ENCODE data around the gene GRAP2. TPM values are rescaled to one million over a fixed set of nuclear protein-coding genes. Genes with fewer than 3 reads are reported as not detected.

GRAP2 gene
- total RNA-seq, 3 donors from 2014 or later: 3.4 to 5.5 (median 4.2) TPM

DNA sequence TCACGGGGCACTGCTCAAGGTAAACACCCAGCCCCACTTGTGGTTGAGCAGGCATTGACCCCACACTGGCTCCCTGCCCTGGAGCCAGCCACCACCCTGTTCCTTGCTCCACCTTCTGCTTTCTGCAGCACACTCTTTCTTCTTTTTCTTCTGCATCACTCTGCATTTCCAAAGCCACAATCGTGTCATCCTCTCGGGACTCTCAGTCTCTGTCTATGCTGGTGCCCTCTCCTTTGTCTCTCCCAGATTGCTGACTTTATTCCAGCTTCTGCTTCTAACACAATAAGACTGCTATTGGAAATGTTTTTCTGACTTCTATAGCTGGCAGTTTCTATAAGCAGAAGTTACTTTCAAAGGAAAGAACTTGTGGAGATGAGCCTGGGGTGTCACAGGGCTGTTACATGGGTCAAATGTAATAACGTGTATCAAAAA lies 14.4 kb downstream of the GRAP2 start:
- TF ChIP-seq, protein P1, sequence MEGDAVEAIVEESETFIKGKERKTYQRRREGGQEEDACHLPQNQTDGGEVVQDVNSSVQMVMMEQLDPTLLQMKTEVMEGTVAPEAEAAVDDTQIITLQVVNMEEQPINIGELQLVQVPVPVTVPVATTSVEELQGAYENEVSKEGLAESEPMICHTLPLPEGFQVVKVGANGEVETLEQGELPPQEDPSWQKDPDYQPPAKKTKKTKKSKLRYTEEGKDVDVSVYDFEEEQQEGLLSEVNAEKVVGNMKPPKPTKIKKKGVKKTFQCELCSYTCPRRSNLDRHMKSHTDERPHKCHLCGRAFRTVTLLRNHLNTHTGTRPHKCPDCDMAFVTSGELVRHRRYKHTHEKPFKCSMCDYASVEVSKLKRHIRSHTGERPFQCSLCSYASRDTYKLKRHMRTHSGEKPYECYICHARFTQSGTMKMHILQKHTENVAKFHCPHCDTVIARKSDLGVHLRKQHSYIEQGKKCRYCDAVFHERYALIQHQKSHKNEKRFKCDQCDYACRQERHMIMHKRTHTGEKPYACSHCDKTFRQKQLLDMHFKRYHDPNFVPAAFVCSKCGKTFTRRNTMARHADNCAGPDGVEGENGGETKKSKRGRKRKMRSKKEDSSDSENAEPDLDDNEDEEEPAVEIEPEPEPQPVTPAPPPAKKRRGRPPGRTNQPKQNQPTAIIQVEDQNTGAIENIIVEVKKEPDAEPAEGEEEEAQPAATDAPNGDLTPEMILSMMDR (IDR thresholded peaks at IDR 0.05): no peak
- intact Hi-C loops (cut with DNase I, micrococcal nuclease): loop anchor here in 1 of 2 donors (10.0 kb wide), 1 partner anchor 61 kb away; no protein-coding TSS in a partner anchor
- no peak overlapping the region for H3K4me3 ChIP-seq
- H3K36me3 ChIP-seq (ENCODE audit: low read depth): no peaks in the 10 kb centered on the region
- DNase-seq: no peak
- H3K4me1 ChIP-seq (ENCODE audit: low read depth): no peaks in the 10 kb centered on the region
- ATAC-seq: no peak
- H3K9me3 ChIP-seq: no peaks in the 10 kb centered on the region

DNA sequence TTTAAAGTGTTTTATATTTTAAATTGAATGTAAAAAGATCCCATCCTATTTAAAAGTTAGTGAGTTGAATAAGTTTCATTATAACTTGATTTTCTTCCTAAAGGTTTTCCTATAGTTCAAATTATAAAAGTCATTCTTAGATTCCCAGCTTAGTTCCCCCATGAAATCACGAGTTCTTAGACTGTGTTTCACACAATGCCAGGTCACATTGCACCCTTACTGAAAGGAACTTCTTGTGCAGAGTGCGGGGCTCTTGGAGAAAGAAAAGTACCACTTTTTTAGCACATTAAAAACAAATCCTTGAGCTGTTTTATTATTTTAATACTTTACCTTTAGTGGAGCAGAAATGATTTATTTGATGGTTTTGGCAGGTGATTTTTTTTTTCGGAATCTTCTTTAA lies 15.6 kb downstream of the GRAP2 start:
- H3K4me3 ChIP-seq: no peak overlapping the region
- no peaks in the 10 kb centered on the region for H3K36me3 ChIP-seq (ENCODE audit: low read depth)
- no peak for ATAC-seq
- DNase-seq: no peak
- H3K4me1 ChIP-seq (ENCODE audit: low read depth): no peaks in the 10 kb centered on the region
- H3K9me3 ChIP-seq: no peaks in the 10 kb centered on the region
- TF ChIP-seq, protein P1 (IDR thresholded peaks at IDR 0.05): no peak
- intact Hi-C loops (cut with DNase I, micrococcal nuclease): loop anchor here in 1 of 2 donors (10.0 kb wide), 1 partner anchor 62 kb away; no protein-coding TSS in a partner anchor

GRCh38 chr22:39917197-39917643 lies 16.3 kb downstream of the GRAP2 start:
- no peak for ATAC-seq
- DNase-seq: no peak
- no peaks in the 10 kb centered on the region for H3K9me3 ChIP-seq
- intact Hi-C loops (cut with DNase I, micrococcal nuclease): loop anchor here in 1 of 2 donors (10.0 kb wide), 1 partner anchor 62 kb away; no protein-coding TSS in a partner anchor
- no peak overlapping the region for H3K4me3 ChIP-seq
- H3K36me3 ChIP-seq (ENCODE audit: low read depth): no peaks in the 10 kb centered on the region
- no peaks in the 10 kb centered on the region for H3K4me1 ChIP-seq (ENCODE audit: low read depth)
- TF ChIP-seq, protein P1 (IDR thresholded peaks at IDR 0.05): no peak

GRCh38 chr22:39917776-39918495 lies 17.1 kb downstream of the GRAP2 start:
- Histone ChIP-seq H3K4me1 (ENCODE audit: low read depth) (no peaks in the 10 kb centered on the region), H3K36me3 (ENCODE audit: low read depth) (no peaks in the 10 kb centered on the region), H3K4me3 (no peak overlapping the region), H3K9me3 (no peaks in the 10 kb centered on the region)
- DNase-seq (no peak), ATAC-seq (no peak)
- TF ChIP-seq, protein P1 (IDR thresholded peaks at IDR 0.05): no peak
- intact Hi-C loops (cut with DNase I, micrococcal nuclease): loop anchor here in 1 of 2 donors (10.0 kb wide), 1 partner anchor 63 kb away; no protein-coding TSS in a partner anchor

DNA sequence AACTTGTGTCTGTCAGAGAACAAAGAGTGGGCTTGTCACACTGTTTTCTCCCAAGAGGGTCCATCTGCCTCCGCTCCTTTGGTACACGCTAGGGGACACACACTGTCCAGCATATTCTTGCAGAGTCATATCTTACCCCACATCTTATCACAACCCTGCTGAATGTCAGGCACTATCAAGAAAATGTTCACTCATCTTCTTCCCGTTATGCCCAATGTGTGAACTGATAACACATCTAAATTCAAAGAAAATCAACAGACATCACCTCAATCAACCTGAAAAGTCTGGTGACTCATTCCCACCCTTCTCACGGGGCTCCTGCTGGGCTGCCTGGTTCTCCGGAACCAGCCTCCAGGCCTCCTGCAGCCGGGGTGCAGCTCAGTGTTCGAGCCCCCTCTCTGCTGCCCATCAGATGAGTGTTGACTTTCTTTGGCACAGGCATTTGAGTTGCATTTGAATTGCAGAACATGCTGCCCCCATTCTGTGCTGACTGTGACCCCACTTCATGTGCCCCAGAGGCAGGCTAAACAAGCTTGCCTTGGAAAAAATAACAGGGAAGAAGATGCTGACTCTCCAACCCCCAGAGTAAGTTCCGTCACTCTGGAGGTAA lies 19.4 kb downstream of the GRAP2 start:
- DNase-seq: no peak
- Histone ChIP-seq H3K4me1 (ENCODE audit: low read depth) (no peaks in the 10 kb centered on the region), H3K36me3 (ENCODE audit: low read depth) (no peaks in the 10 kb centered on the region), H3K4me3 (no peak overlapping the region), H3K9me3 (no peaks in the 10 kb centered on the region)
- peak; percentile 26 for ATAC-seq
- intact Hi-C loops (cut with DNase I, micrococcal nuclease): no loop called here
- TF ChIP-seq, protein P1 (IDR thresholded peaks at IDR 0.05): no peak

Measured in mucosa of descending colon (tissue), 3 donors.